RKO (cell line): ENCODE results near the gene MAGI2.

Experiments
- DNase-seq: peaks from one replicate; pipeline ENCODE4 v3.0.0-alpha.2; 2016; ENCODE audit warnings: low spot score

The MAGI2 gene

DNA sequence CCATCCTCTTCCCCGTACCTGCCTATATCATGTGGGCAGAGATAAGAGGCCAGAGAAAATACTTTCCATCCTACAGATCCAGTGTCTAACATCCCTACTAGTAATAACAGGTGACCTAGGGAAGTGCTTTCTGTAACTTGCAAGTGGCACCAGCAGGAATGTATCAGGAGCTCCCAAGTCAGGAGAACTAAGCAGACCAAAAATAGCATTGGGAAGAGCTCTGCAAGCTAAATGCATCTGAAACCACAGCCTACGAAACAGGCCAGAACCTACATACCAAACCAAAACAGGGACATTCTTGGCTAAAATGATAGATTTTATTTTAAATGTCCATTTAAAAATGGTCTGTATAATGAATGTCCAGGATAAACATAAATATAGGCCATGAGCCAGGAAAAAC is 974.1 kb downstream of the MAGI2 start:
- DNase-seq, result no peak

DNA sequence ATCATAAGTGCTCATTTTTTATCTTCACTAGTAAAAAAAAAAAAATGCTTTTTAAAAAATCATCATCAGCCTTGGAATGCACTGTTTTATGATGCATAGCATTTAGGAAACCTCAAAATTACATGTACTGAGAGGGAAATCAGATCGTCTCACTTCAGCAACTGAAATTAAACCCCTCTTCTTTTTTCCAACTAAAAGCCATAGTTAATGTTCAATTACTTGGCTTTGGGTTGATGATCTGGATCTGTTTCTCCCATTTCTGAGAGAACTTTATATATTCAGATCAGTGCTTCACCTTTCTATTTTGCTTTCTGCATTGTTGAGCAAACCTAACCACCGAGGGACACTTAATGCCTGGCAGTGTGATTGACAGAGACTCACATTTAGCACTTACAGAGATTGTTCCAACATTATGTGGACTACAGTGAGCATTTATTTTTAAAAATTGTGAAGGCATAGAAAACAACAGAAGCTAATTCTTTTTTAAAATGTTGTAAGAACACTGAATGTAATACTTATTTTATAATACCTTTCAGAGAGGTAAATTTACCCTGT is 976.5 kb downstream of the MAGI2 start:
- DNase-seq, result no peak

DNA sequence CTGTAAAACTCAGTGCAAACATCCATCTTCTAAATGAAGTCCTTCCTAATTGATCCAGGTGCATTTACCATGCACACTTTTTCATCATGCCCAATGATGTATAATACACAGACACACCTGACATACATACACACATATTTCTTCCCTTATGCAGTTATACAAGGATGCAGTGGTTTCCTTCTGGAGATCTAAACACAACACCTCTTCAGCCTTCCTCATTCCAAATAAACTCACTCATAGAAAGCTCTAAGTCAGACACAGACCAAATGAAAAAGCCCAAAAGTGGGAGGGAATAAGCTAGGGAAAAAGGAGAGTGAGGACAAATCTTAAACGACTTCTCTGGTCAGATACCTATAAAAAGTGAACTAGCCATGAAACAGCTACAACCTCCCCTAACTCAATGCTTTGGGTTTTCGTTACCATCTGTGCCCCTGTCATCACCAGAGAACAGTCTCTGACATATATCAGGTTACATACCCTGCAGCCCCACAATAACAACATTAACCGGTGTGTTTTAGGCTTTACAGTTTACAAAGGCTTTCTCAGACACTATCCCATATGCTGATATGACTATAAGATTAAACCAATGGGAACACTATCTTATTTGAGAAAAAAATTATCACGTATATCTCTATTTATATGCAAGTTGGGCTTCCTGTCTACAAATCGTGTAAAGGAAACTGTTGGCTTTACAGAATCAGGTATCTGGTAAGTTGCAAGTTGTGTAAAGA is 979.7 kb downstream of the MAGI2 start:
- DNase-seq, result no peak

DNA sequence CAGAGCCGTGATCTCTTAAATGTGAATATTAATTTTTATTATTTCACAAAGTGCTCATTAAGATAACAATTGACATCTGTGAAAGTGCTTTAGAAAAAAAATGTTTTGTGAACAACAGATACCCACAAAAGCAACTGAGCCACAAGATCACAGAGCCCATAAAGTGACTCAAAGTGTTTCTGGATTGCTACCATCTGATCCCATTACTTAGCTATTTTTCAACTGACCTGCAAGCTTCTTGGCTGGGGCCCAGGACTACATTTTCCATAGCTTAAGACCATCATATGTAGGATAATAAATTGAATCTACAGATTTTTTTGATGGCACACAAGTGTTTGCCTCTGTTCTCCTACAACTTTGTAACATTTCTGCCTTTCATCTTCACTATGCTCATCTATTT is 980.4 kb downstream of the MAGI2 start:
- DNase-seq, result no peak

DNA sequence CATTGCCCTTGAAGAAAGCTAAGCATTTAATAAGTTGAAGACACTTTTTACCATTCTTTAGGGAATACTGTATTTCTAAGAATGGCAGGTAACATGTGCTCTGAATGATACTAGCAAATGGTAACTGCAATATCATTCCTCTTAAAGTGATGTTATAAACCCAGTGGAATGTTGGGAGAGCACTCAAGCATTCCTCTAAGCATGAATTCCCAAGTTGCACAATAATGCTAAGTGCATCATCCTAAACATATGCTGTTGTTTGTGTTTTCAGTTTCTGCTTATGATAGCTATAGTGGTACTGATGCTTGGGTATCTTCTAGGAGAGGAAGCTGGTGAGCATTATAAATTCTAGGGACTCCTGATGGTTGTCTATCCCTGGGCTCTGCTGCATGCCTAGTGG is 980.9 kb downstream of the MAGI2 start:
- no peak for DNase-seq

DNA sequence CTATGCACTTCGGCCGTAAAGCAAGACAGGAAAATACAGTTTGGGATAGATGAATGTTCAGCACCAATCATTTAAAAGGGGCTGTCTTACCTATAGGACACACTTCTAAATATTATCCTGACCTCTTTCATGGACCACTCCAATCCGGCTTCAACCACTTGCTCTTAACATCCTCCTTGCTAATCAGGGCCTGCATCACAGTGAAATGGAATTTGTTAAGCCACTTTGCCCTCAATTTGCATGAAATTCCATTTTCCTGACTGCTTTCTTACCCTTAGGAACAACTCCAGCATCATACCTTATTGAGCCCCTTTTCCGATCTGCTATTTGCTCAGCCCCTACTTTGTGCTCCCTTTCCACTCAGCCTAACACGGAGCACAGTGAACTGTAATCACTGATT is 987.6 kb downstream of the MAGI2 start:
- no peak for DNase-seq

DNA sequence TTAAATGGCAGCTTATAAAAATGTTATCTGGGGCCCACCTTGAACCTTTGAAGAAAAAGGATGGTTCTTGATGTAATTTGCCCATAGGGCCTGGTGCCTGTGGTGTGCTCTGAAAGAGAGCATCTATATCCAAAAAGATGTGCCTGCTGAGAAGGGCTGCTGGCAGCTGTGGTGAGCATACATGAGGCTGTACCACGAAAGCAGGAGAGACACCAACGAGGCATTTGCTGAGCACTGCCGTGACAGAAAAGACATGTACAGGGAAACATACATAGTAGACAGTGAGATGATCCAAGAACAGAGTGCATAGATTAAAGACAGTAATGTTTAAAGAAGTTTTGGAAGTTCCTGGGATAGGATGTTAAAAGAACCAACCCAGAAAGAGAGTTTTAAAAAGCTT is 990.4 kb downstream of the MAGI2 start:
- no peak for DNase-seq

DNA sequence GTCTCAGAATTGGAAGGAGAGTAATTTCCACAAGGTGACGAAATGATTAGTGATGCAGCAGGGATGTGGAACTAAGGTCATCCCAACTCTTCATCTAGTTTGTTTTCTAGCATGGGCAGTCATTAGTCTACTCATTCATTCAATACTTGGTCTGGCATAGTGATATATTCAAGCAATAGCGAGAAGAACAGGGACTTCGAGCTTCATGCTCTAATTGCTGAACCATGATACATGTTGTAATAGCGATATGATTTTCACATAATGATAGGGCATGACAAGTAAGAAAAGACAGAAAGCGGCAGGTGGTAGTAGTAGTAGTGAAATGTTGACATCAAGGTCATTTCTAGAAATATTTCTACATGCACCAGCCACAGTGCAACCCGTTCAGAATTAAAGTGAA is 1002.8 kb downstream of the MAGI2 start:
- DNase-seq, result no peak

DNA sequence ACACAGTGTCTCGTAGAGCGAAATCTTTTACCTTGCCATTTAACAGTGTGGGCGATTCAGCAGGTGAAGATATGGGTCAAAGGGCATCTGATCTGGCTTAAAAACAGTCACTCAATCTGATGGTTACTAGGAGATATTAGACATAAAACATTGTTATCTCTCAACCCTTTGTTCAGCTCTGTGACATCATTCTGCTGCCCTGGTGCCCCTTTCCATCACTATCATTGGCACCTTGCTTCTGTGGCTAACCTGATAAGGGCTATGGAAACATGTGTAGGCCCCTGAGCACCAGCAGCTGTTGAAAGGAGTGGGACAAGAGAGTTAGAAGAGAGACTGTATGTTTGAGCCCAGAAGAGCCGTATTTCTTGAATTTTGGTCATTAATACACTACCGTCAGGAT is 1004.6 kb downstream of the MAGI2 start:
- DNase-seq, result no peak

DNA sequence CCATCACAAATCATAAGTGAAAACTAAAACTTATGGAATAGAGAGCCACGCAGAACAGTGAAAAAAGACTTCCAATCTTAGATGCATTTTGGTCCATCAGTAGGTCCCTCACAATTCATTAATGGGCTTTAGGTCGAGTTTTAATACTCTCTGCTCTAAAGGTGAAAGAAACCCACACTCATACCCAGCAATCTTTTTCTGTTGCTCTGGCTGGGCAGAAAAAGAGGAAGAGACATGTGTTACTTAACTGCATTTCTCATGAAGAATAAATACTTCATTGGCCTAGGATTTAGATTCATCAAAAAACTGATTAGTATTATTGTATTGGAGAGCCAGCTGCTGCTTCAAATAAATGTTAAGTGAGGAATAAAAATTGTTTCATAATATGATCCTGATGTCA is 1009.2 kb downstream of the MAGI2 start:
- DNase-seq, result no peak

DNA sequence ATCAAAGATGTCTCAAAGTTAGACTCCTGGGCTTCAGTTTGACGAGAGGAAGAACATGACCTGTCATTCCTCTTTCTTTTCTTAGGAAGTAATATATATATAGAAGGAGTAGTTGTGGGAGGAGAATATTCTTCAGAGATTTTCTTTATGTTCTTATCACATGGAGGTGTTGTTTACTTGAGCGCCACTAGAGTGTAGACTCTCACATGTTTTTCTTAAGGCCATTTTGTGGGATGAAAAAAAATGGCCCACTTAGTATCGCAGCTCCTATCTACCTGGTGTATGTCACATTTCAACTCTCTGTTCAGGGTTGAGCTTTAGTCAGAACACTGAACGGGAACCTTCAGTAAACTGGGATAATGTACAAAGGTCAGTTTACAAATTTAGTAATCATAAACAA is 1009.7 kb downstream of the MAGI2 start:
- DNase-seq, result peak; percentile 20

DNA sequence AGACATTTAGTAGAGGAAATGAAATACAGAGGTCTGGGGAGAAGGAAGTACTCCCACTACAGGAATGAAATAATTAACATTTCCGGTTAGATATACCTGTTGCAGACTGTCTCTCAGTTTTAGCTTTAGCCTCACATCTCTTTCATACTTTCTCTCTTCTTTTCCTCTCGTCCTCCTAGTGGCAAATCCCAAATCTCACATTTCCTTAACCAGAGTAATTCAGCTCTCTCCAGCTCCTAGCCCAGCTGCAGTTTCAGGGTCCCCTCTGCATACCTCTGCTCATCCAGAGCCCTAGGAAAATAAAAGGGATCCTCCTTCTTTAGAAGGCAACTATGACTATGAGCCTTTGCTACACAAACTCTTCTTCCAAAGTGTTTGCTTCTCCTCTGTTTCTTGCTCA is 1011.7 kb downstream of the MAGI2 start:
- no peak for DNase-seq

DNA sequence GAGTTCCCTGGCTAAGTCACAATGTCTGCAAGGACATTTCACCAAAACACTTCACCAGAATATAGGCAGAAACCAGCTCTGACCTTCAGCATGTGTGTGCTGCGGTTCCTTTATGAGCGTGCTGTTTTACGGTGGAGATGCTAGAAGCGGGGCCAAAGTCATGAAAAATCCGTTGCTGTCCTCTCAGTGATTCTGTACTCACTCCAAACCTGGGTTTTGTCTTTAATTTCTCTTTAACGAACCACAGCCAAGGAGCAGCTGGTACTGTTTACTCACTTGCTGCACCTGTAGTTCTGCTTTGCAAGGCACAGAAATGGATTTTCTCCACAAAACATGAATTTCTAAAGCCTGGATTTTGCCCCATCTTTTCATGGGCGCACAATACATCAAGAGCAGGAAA is 1015.0 kb downstream of the MAGI2 start:
- DNase-seq, result no peak

DNA sequence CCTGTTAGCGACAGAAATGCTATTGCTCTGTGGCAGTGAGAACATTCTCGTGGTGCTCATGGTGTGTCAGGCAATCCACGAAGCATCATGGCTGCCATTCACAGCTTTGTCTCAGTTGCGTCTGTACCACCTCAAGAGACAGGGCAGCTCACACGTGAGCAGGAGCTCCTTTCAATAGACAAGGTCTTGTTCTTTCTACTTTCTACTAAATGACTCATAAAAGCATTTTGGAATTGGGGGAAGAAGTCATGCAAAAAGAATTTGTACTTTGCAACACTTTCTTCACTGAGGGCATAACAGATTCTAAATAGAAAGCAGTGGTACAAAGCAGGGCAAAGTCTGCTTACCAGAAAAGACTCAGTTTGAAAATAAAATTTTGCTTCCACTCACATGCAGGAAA is 1016.3 kb downstream of the MAGI2 start:
- no peak for DNase-seq

DNA sequence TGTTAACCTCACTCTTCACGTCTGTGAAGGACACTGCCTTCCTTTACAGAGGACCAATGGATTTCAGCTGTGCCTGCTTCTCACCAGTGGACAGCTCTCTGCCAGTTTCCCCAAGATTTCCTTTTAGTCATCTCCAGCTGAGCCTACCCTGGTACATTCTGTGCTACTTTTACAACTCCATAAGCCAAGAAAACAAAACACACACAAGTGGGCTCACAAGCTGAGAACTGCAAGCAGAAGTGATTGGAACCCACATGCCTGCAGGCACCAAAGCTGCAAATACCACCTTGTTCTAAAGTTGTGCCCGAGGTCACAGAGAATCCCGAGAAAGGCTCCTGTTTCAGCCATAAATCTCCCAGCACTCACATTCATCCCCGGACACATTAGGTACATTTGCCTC is 1018.1 kb downstream of the MAGI2 start:
- no peak for DNase-seq

DNA sequence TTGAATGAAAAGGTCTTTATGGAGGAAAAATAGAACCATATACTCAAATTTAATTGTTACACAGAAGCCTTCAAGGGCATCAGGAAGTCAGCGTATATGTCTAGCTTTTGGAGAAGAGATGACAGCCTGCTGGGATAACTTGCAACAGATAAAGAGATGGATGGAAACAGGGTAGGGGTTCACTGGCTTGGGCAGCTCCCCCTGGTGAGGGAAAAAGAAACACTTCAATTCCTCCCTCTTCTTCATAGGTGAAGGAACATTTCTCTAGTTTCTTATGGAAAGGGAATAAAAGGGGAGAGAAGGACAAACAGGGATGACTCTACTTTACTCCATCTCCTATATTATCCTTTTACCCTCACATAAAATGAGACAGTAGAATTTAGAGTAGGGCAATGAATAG is 1019.2 kb downstream of the MAGI2 start:
- no peak for DNase-seq

DNA sequence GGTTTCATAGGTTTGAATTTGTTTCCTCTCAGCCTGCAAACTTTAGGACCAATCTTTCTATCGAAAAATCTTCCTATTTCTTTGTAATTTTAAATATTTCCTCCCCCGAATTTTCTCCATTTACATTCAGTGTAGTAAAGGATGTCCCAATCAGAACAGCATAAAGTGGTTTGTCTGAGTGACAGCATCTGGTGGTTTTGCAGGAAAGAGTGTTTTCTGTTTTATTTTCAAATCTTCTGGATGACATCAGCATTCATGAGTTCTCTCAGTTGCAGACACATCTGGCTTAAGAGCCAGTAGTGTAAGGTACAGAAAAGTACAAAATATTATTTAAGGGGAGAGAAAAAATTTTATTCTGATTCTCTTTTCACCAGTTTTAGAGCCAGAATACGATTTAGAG is 1020.0 kb downstream of the MAGI2 start:
- no peak for DNase-seq

DNA sequence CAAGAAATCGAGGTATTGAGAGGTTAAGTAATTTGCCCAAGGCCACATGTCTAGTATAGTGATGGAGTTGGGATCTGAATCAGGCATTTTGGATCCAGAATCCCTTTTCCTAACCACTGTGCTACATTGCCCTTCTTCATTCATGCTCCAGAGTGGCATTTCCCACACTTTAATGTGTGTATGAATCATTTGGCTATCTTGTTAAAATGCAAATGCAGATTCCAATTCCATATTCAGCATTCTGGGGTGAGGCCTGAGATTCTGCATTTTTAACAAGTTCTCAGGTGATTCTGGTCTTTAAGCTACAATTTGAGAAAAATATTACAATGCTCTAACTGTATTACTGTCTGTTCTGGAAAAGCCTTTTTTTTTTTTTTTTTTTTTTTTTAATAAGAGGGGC is 1023.6 kb downstream of the MAGI2 start:
- DNase-seq, result no peak

DNA sequence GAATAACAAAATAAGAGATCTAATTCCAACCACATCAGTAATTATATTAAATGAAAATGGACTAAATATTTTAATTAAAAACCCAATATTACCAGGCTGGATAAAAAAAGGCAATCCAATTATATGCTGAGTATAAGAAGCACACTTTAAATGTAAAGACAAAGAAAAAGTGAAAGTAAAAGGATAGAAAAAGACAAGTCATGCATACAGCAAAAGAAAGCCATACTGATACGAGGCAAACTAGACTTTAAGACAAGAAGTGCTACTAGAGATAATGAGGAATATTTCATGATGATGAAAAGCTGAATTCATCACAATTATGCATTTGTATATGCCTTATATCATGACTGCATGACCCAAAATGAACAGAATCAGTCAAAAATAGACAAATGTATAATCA is 1026.3 kb downstream of the MAGI2 start:
- no peak for DNase-seq

DNA sequence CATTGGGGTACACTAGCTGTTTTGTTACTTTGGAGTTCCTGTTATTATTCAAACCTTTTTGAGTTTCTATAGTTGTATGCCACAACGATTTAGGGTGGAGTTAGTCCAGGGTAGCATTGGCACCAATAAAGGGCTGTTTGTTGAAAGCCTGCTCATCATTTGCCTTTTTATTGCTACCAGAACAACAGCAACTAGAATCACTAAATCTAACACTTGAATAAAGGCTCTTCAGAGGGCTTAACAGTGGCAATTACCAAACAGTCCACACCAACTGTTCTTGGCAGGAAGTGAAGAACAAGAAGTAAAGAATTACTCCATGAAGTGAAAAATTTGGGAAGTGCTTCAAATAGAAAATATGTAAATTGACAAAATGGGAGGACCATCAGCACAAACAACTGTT is 1033.5 kb downstream of the MAGI2 start:
- no peak for DNase-seq

DNA sequence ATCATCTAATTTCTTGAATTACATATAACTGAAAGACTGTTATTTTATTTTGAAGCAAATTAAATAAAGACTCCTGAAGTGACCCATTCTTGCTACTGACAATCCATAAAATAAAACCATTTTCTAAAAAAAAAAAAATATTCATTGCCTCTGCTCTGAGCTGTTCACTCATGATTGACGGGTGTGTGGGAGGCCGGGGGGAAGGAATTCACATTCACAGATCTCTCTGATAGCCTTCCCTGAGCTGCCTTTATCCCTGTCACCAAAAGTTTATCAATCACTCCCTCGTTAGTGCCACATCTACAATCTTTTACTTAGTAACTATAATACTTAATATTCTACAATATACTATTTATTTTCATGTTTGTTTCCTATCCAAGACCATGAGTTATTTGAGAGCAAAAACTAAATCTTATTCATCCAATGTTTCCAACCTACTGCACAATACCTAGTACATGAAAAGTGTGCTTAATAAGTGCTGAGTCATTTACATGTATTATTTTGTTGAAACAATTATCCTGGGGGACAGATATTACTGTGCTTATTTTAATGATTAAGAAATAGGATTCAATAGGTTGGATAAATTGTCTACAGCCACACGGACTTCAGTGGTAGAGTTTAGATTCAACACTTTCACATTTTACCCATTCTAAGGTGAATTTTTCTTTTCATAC is 1036.2 kb downstream of the MAGI2 start:
- DNase-seq, result no peak

DNA sequence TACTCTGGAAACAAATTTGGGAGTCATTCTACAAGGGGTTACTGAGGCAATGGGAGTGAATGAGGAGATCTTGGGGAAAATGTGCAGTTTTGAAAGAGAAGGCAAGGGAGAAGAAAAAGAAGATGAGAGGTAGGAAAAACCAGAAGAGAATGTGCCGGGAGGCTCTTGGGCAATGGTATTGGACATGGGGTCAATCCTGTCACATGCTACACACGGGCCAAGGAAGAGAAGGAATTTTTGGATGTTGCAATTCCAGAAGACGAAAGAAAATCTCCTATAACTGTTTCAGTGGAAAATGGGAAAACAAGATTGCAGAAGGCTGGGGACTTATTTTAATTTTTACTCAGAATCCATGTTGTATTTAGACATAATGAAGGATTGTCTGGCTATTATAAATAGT is 1039.9 kb downstream of the MAGI2 start:
- no peak for DNase-seq

DNA sequence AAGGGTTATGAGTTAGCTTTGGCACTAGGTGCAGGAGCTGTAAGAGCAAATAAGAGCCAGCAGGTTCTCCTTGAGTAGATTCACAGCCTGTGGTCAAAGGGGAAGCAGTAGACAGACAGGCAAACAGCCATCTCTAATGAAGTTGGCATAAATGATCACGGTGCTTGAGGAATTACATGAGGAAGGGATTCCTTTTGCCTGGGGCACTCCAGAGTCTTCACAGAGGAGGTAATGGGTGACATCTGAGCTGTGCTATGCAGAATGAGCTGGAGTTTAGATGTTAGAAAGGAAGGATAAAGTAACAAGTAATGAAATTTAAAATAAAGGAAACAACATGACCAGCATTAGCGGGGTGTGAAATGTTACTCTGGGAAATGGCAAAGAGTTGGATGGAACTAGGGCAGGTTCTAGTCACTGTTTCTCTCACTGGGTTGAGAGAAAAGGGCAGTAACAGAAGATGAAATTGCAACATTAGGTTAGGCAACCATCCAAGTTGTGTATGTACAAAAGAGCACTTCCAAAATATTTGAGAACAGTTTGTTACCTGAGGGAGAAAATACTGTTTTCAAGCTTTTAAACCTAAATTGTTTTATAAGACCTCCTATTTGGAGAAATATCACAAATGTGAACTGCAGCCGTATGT is 1041.1 kb downstream of the MAGI2 start:
- no peak for DNase-seq
